Caco-2 (cell line): ENCODE results near the gene CCNJL. TPM values are rescaled to one million over a fixed set of nuclear protein-coding genes. Genes with fewer than 3 reads are reported as not detected.

Source experiments
- BruUV-seq: library from RNA; stranded (reverse); fragments of 400-500 nt; replicated peaks from 2 replicates; lab custom pipeline; 2021; lab: Mats Ljungman, UMichigan
- CTCF ChIA-PET: fragments of 300-600 bp; sonication (Branson Sonifier 250); formaldehyde crosslinking; loops from one replicate; lab custom pipeline; 2022; ENCODE audit warnings: antibody characterized with exemption; lab: Charles Lee
- POLR2A ChIA-PET: fragments of 300-600 bp; sonication (Branson Sonifier 250); formaldehyde crosslinking; loops from one replicate; lab custom pipeline; 2022; ENCODE audit warnings: antibody characterized with exemption; lab: Charles Lee
- DNase-seq, 2 experiments: peaks; one replicate each; pipeline versions ENCODE4 v3.0.0 to v3.0.0-alpha.2; 2020 to 2022
- H3K27me3 ChIP-seq: replicated peaks from 2 replicates; pipeline ENCODE4 v1.6.0; 2011; ENCODE audit warnings: low read length; ENCODE audit not compliant: control insufficient read depth, insufficient read depth
- H3K36me3 ChIP-seq: 2 replicates; pipeline ENCODE4 v1.5.1; 2011; ENCODE audit warnings: low read length; ENCODE audit not compliant: control insufficient read depth, insufficient read depth
- H3K4me1 ChIP-seq: fragments of 250-450 bp; sonication (Bioruptor Pico); 2 replicates; pipeline ENCODE4 v1.5.1; 2020; ENCODE audit warnings: mild to moderate bottlenecking
- H3K4me3 ChIP-seq: 2 replicates; pipeline ENCODE4 v1.5.1; 2011; ENCODE audit warnings: low read depth, mild to moderate bottlenecking, control low read depth, low read length
- H3K9me3 ChIP-seq: fragments of 250-450 bp; sonication (Bioruptor Pico); 2 replicates; pipeline ENCODE4 v1.5.1; 2020; ENCODE audit warnings: mild to moderate bottlenecking, moderate library complexity
- H3K27ac Mint-ChIP-seq: one replicate; pipeline ENCODE4 v1.8.0; 2022; ENCODE audit warnings: mixed read lengths; ENCODE audit not compliant: unreplicated experiment
- H3K27me3 Mint-ChIP-seq: one replicate; pipeline ENCODE4 v1.8.0; 2022; ENCODE audit warnings: mixed read lengths; ENCODE audit not compliant: insufficient read depth, unreplicated experiment
- H3K36me3 Mint-ChIP-seq: one replicate; pipeline ENCODE4 v1.8.0; 2022; ENCODE audit warnings: mild to moderate bottlenecking, mixed read lengths; ENCODE audit not compliant: insufficient read depth, unreplicated experiment
- H3K4me1 Mint-ChIP-seq: one replicate; pipeline ENCODE4 v1.8.0; 2022; ENCODE audit warnings: low read depth, mixed read lengths; ENCODE audit not compliant: unreplicated experiment
- H3K4me3 Mint-ChIP-seq: one replicate; pipeline ENCODE4 v1.8.0; 2022; ENCODE audit warnings: mild to moderate bottlenecking, moderate library complexity, mixed read lengths; ENCODE audit not compliant: unreplicated experiment
- H3K9me3 Mint-ChIP-seq: one replicate; pipeline ENCODE4 v1.8.0; 2022; ENCODE audit warnings: mixed read lengths; ENCODE audit not compliant: unreplicated experiment
- intact Hi-C: fragments of 100-400 bp; cut with micrococcal nuclease; formaldehyde crosslinking; loops from one replicate; pipeline ENCODE4 v1.10.0; 2022; ENCODE audit not compliant: unreplicated experiment
- total RNA-seq: library from RNA; stranded (reverse); gene quantifications from 2 replicates; pipeline ENCODE4 v1.2.3, GENCODE V29; 2022
- TF ChIP-seq, protein P1 (sequence below), 2 experiments: fragments of 200-600 bp in 1 of 2; IDR thresholded peaks; 1 replicate in 1 of 2; 2 replicates in 1 of 2; pipeline versions ENCODE4 v1.5.1 to v1.8.0; 2011 to 2022; ENCODE audit warnings: antibody characterized with exemption in 1 of 2, control low read depth in 1 of 2, inconsistent platforms in 1 of 2, low read depth in 1 of 2, low read length in 1 of 2, mild to moderate bottlenecking in 1 of 2, moderate library complexity in 1 of 2; ENCODE audit not compliant: insufficient read depth in 1 of 2, severe bottlenecking in 1 of 2, unreplicated experiment in 1 of 2

The CCNJL gene
- total RNA-seq, 1 experiment from 2014 or later: 17.4 TPM

DNA sequence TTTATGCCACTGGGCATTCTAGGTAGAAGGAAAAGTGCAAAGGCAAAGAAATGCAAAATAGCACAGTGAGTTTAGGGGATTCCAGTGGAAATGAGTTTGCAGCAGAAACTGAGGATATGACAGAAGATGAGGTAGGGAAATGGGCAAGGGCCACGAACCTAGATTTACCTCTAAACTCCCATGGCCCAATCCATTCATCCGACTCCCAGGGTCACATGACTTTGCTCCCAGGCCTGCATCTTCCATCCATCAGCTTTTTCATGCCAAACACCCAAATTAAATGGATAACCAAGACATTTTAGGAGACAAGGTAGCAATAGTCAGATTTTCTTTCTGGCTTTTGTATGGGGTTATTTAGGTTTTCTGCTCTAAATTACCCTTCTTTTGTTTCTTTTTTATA lies 105.3 kb downstream of the CCNJL start:
- no peaks in the 10 kb centered on the region for H3K9me3 ChIP-seq
- CTCF ChIA-PET: no interaction called here
- H3K27me3 ChIP-seq: no peaks in the 10 kb centered on the region
- TF ChIP-seq, protein P1, sequence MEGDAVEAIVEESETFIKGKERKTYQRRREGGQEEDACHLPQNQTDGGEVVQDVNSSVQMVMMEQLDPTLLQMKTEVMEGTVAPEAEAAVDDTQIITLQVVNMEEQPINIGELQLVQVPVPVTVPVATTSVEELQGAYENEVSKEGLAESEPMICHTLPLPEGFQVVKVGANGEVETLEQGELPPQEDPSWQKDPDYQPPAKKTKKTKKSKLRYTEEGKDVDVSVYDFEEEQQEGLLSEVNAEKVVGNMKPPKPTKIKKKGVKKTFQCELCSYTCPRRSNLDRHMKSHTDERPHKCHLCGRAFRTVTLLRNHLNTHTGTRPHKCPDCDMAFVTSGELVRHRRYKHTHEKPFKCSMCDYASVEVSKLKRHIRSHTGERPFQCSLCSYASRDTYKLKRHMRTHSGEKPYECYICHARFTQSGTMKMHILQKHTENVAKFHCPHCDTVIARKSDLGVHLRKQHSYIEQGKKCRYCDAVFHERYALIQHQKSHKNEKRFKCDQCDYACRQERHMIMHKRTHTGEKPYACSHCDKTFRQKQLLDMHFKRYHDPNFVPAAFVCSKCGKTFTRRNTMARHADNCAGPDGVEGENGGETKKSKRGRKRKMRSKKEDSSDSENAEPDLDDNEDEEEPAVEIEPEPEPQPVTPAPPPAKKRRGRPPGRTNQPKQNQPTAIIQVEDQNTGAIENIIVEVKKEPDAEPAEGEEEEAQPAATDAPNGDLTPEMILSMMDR (IDR thresholded peaks at IDR 0.05; ENCODE audit: insufficient read depth in 1 of 2, low read depth in 1 of 2, low read length in 1 of 2, severe bottlenecking in 1 of 2, unreplicated experiment in 1 of 2): no peak
- no peaks in the 10 kb centered on the region for H3K9me3 Mint-ChIP-seq
- BruUV-seq: no TSS peak
- H3K4me3 Mint-ChIP-seq: no peak overlapping the region
- no peak for DNase-seq
- intact Hi-C loops: no loop called here
- H3K4me1 Mint-ChIP-seq: peaks cover 22% of the 10 kb centered on the region
- no peaks in the 10 kb centered on the region for H3K36me3 ChIP-seq
- no peak overlapping the region for H3K27ac Mint-ChIP-seq
- H3K4me3 ChIP-seq: no peak overlapping the region
- no peaks in the 10 kb centered on the region for H3K27me3 Mint-ChIP-seq
- POLR2A ChIA-PET: no interaction called here
- H3K36me3 Mint-ChIP-seq: no peaks in the 10 kb centered on the region
- peaks cover 26% of the 10 kb centered on the region for H3K4me1 ChIP-seq

Other genes with a start within 250 kb of the CCNJL start
- gene PWWP2A, start 193.1 kb downstream of the CCNJL start, total RNA-seq: 34.4 and 36.7 TPM in 2 replicates
- not detected in 2 replicates for gene FABP6, start 83.1 kb downstream of the CCNJL start, total RNA-seq
- 0.16 TPM in 1 of 2 replicates, not detected in the other for gene C1QTNF2, start 58.1 kb upstream of the CCNJL start, total RNA-seq
- 3.2 TPM in 2 replicates for gene FAM200C, start 87.5 kb upstream of the CCNJL start, total RNA-seq
- gene SLU7, start 106.5 kb upstream of the CCNJL start, total RNA-seq: 53.1 and 55.0 TPM in 2 replicates
- 148 and 157 TPM in 2 replicates for gene PTTG1, start 109.3 kb upstream of the CCNJL start, total RNA-seq